COLO668 (cell line): ENCODE results near the gene GABRB1.
A peak's percentile ranks its signal among the peaks of the same experiment; 100 is the strongest.

Source experiments
- DNase-seq: peaks from one replicate; lab custom pipeline; 2025; ENCODE audit not compliant: unreplicated experiment; lab: John Stamatoyannopoulos, UW

The GABRB1 gene

GRCh38 chr4:47110546-47111132, 79.3 kb downstream of the GABRB1 start:
- DNase-seq = no peak

- DNase-seq = no peak
These were observed 87.0 kb downstream of the GABRB1 start for GRCh38 chr4:47118192-47118929.

- no peak for DNase-seq
These were observed 89.4 kb downstream of the GABRB1 start for GRCh38 chr4:47120783-47121182.

- peak; percentile 58 for DNase-seq
These were observed 91.4 kb downstream of the GABRB1 start for GRCh38 chr4:47122592-47123291.

- DNase-seq = no peak
These were observed 97.6 kb downstream of the GABRB1 start for GRCh38 chr4:47128991-47129390.

- DNase-seq = no peak
These were observed 103.8 kb downstream of the GABRB1 start for GRCh38 chr4:47135210-47135609.

- no peak for DNase-seq
These were observed 111.9 kb downstream of the GABRB1 start for GRCh38 chr4:47143261-47143660.

- DNase-seq = no peak
These were observed 114.3 kb downstream of the GABRB1 start for GRCh38 chr4:47145630-47146029.

GRCh38 chr4:47154816-47155370, 123.5 kb downstream of the GABRB1 start:
- DNase-seq = no peak

- no peak for DNase-seq
These were observed 124.6 kb downstream of the GABRB1 start for GRCh38 chr4:47155919-47156318.

GRCh38 chr4:47160095-47160494, 128.7 kb downstream of the GABRB1 start:
- DNase-seq = no peak

- DNase-seq = no peak
These were observed 136.0 kb downstream of the GABRB1 start for GRCh38 chr4:47167081-47168035.

- no peak for DNase-seq
These were observed 152.7 kb downstream of the GABRB1 start for GRCh38 chr4:47184083-47184482.

- no peak for DNase-seq
These were observed 154.4 kb downstream of the GABRB1 start for GRCh38 chr4:47185761-47186160.

- DNase-seq = no peak
These were observed 156.2 kb downstream of the GABRB1 start for GRCh38 chr4:47187608-47188007.

- no peak for DNase-seq
These were observed 161.8 kb downstream of the GABRB1 start for GRCh38 chr4:47193179-47193578.

- no peak for DNase-seq
These were observed 162.8 kb downstream of the GABRB1 start for GRCh38 chr4:47194036-47194737.

- DNase-seq = no peak
These were observed 164.3 kb downstream of the GABRB1 start for GRCh38 chr4:47195706-47196105.

GRCh38 chr4:47198791-47199190, 167.4 kb downstream of the GABRB1 start:
- DNase-seq = no peak

GRCh38 chr4:47203593-47203992, 172.2 kb downstream of the GABRB1 start:
- DNase-seq = no peak
